Activated T-cell treated with anti-CD3 and anti-CD28 coated beads for 4 hours (primary cell): Measurements from ENCODE around the gene GALNT8.
"Not testable (repeated sequence)": the region's sequence is repeated elsewhere in the genome, so short reads cannot be mapped to it uniquely, and the experiment has no call there.

Experiments
- DNase-seq: peaks from one replicate; pipeline ENCODE4 v3.0.0-alpha.2; 2020

The GALNT8 gene

DNA sequence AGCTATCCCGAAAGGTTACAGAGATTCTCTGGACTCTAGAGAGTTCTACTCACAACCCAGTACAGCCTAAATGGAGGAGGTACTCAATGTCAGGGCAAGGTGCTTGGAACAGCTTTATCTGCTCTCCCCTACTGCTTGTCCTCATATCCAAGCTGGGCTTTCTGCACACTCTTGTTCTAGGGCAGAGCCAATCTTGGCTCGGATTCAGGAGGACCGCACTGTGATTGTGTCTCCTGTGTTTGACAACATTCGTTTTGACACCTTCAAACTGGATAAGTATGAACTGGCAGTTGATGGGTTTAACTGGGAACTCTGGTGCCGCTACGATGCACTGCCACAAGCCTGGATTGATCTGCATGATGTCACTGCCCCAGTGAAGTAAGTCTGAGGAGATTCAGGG, 25.0 kb downstream of the GALNT8 start:
- no peak for DNase-seq

DNA sequence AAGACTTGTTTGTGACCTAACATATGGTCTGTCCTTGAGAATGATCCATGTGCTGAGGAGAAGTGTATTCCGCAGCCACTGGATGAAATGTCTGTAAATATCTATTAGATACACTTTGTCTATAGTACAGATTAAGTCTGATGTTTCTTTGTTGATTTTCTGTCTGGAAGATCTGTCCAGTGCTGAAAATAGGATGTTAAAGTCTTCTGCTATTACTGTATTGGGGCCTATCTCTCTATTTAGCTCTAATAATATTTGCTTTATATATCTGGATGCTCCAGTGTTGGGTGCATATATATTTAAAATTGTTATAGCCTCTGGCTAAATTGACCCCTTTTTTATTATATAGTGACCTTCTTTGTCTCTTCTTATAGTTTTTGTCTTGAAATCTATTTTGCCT, 31.5 kb downstream of the GALNT8 start:
- not testable (repeated sequence) for DNase-seq

- DNase-seq: no peak
Measured at GRCh38 chr12:4762773-4763172, 42.6 kb downstream of the GALNT8 start.

GRCh38 chr12:4763549-4763948, 43.3 kb downstream of the GALNT8 start:
- no peak for DNase-seq

- no peak for DNase-seq
Measured at GRCh38 chr12:4766445-4766844, 46.2 kb downstream of the GALNT8 start.

DNA sequence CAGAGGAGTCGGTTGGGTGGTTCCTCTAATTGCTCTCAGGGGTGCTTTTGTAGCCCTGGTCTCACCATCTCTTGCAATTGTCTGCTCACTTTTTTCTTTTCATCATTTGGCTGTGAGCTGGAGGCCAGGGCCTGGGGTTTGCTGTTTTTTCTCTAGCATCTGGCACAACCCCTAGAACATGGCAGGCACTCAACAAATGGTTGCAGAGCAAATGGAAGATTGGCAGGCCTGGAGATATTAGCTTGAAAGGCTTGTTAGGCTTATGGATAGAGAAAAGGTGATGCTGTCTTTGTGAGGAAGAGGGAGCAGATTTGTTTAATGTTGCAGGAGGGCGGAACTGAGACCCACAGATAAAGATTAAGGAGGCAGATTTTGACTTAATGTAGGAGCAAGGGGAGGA, 47.0 kb downstream of the GALNT8 start:
- no peak for DNase-seq

GRCh38 chr12:4768341-4768740, 48.1 kb downstream of the GALNT8 start:
- no peak for DNase-seq

GRCh38 chr12:4769073-4769472, 48.9 kb downstream of the GALNT8 start:
- no peak for DNase-seq

DNA sequence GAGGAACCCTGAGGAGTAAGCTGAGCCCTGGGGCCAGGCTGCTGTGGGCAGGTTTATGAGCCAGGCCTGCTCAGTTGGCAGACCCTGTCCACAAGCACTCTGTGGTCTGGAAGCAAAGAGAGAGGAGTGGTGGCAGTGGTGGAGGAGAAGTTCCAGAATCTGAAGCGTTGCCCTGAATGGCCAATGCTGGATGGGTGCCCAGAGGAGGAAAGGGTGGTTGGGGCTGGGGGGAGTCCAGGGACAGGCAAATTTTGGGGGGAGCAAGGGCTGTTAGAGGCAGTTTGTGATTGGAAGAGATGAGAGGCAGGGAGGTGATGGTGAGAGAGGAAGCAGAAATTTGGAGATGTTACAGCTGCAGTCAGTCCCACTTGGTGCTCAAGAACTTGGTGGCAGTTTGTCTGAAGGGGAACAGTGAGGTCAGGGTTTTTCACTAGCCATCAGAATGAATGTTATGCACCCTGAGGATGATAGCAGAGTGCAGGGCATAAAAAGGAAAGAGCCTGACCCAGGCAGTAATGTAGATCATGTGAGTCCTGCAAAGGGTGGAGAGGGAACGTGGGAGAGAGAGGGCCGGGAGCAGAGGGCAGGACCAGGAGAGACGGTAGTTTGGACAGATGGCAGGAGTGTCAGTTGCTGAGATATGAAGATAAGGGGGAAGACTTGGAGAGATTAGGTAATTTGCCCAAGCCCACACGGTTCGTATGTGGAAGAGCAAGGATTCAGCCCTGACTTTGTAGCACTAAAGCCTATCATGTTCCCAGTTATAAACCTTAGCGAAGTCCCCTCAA, 51.2 kb downstream of the GALNT8 start:
- no peak for DNase-seq

DNA sequence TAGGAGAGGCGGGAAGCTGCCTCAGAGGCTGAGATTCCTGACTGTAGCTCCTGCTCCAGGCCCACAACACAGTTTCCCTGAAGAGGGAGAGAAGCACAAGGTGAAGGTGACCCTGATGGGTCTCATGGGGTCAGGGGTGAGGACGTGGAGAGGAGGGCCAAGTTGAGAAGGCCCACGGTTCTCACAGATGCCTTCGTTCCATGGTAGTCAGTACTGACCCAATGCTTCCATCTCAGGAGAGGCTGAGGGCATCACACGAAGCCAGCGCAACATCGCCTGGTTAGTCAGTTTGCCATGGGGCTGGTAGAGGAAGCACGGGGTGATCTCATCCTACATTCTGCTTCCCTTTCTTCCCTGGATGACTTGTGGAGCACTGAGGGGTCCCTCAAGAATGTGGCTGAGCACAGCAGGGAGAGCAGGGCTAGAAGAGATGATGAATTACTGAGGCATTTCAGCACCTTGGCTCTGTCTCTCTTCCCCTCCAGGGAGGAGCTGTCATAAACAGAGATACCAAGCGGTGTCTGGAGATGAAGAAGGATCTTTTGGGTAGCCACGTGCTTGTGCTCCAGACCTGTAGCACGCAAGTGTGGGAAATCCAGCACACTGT, 51.9 kb downstream of the GALNT8 start:
- DNase-seq: no peak

DNA sequence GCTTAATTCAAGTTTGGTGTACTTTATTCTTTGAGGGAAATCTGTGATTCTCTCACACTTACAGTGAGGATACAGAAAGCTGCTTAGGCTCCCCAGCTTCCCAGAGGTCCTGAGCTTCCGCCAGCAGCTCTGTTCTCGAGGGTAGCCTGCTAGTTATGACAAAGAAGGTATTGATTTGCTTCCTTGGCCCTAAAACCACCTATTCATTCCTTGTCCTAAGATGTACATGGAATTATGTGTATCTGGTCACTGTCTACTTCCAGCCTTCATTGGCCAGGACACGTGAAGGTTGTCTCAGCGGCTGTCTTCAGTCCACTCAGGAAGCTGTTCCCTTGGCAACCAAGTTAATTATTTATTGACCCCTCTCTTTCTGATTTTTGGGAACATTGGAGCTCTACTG, 55.7 kb downstream of the GALNT8 start:
- DNase-seq: no peak

- no peak for DNase-seq
Measured at GRCh38 chr12:4779749-4780148, 59.5 kb downstream of the GALNT8 start.

- DNase-seq: no peak
Measured at GRCh38 chr12:4780641-4781611, 60.7 kb downstream of the GALNT8 start.

DNA sequence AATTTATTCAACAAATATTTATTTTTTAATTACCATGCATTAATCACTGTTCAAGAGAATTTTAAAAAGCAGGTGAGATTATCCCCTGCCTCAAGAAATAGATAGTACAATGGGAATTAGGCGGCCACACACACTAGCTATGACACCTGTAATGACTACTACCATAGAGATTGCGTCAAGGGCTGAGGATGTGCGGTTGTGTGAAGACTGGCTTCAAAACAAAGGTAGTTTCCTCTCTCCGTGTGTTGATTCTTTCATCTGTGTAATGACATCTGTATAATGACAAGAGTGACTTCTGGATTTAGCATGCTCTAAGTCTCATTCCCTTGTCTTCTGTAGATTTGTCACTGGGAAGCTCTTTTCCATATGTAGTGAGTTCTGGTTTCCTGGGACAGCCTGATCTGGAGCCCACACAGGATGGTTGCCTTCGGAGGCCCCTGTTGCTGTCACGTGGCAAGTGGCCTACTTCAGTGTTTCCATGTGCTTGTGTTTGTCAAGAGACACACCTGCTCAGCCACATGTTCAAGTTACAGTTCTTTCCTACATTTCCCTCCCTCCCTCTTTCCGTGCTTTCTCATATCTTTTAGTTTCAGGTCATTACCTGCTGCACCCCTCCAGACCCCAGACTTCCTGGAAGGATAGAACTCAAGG, 64.3 kb downstream of the GALNT8 start:
- DNase-seq: no peak

GRCh38 chr12:4786795-4787194, 66.6 kb downstream of the GALNT8 start:
- no peak for DNase-seq

- no peak for DNase-seq
Measured at GRCh38 chr12:4787965-4788364, 67.8 kb downstream of the GALNT8 start.

GRCh38 chr12:4789776-4790175, 69.6 kb downstream of the GALNT8 start:
- no peak for DNase-seq

- no peak for DNase-seq
Measured at GRCh38 chr12:4791497-4791896, 71.3 kb downstream of the GALNT8 start.

- DNase-seq: no peak
Measured at GRCh38 chr12:4794491-4794890, 74.3 kb downstream of the GALNT8 start.

- no peak for DNase-seq
Measured at GRCh38 chr12:4796216-4796615, 76.0 kb downstream of the GALNT8 start.

GRCh38 chr12:4796694-4797482, 76.7 kb downstream of the GALNT8 start:
- DNase-seq: no peak

DNA sequence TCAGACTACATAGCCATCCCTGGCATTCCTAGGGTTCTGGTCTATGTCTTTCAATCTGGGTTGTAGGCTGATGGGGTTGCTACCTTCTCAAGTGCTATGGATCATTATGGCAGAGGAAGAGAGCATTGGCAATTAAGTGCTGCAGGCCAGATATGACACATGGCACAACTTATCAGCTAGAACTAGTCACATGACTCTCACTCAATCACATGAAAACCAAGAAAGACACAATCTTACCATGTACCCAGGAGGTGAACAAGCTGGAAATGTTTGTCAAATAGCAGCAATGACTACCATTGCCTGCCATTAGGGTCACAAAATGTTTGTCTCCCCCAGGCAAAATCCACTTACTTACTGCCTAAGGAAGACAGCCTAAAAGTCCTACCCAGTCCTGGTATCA, 80.4 kb downstream of the GALNT8 start:
- DNase-seq: no peak
